Activated gamma-delta T cell treated with anti-CD3 and anti-CD28 coated beads, Interleukin-2, amount 50 U/mL, for 16 hours (primary cell): ENCODE results near the gene C1QTNF8.

Experiments used
- DNase-seq: peaks from one replicate; pipeline ENCODE4 v3.0.0-alpha.2; 2020; ENCODE audit warnings: low read depth

The C1QTNF8 gene, protein sequence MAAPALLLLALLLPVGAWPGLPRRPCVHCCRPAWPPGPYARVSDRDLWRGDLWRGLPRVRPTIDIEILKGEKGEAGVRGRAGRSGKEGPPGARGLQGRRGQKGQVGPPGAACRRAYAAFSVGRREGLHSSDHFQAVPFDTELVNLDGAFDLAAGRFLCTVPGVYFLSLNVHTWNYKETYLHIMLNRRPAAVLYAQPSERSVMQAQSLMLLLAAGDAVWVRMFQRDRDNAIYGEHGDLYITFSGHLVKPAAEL

GRCh38 chr16:1096169-1097082 is at the start of gene C1QTNF8:
C1QTNF8 (minus strand) TSS chr16:1096244; CDS start chr16:1094922, 1,322 bp downstream.
- DNase-seq: no peak

DNA sequence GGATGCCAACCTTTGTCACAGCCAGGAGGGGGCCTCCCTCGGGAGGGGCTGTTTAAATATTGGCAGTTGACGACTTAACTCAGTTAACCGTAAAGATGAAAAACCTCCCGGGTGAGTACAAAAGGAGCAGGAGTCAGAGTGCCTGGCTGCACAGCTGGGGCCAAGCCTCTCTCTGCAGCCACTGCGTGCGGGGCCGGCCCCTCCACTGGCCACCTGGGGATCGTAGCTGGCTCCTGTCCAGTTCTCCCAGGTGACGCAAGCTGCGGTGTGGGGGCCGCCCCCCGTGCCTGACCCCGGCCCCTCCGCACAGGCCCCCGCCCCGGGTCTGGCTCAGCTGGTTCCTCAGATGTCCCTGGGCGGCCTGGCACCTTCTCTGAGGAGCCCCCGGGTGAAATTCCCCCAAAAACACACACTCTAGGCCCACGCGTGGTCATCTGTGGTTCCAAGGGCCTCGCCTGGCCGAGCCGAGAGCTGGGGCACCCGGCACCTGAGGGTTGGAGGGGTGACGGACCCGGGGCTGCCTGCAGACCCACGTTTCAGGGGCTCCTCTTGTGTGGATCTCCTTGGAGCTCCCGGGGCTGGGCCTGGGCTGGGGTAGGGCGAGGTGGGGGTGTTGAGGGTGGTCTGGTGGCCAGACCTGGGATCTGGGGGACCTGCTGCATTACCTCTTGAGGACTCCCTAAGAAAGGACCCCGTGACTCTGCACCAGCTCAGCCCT is 49.5 kb upstream of the C1QTNF8 start:
- DNase-seq: no peak

DNA sequence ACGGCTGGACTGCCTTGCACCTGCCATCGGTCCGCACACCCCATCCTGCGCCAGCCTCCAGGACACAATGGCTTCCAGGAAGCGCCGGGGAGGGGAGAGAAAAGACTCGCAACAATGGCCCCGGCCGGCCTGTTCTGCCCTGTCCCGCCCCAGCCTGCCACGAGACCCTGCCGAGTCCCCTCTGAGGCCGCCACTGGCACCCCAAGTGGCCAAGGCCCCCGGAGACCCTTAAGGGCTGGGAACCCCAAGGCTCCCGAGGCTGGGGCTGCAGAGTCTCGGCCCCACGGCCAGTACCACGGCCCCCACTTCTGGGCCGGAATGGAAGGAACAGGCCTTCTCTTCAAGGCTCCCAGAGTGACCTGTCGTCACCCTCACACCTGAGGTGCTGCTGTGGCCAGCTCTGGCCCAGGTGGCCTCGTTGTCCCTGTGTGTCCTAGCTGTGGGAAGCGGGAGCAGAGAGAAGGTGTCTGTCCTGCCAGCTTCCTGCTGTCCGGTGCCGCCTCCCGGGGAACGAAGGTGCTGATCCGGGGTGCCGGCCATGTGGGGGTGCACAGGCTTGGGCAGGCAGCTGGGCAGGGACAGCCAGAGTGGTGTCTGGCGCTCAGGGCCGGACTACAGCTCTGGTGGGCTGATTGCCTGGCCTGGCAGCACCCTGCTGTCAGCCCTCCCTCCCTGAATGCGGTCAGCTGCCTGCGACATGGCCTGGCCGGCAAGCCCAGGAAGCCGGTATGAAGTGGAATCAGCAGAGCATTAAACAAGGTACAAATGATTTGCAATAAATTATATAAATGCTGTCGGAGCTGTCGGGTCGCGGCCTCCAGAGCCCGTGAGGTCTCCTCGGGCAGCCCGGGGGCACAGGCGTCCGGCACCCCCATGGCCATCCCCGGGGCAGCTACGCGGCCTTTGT is 48.7 kb upstream of the C1QTNF8 start:
- no peak for DNase-seq

- no peak for DNase-seq
Observed at GRCh38 chr16:1143761-1144450, 47.9 kb upstream of the C1QTNF8 start.

DNA sequence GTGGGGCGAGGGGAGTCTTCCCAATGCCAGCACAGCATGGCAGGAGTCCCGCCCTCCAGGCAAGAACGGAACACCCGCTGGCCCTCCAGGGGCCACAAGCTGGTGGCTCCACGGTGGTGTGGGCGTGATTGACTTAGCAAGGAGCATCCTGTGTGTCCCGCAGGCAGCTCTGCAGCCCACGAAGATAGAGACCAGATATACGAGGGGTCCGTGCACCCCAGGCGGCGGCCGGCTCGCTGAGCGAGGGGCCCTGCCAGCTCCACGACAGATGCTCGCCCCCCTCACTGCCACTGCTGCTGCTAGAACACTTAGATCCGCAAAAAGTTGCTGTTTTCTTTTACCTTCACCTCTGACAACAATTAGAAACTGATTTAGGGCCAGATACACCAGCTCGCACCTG is 46.9 kb upstream of the C1QTNF8 start:
- DNase-seq: no peak

DNA sequence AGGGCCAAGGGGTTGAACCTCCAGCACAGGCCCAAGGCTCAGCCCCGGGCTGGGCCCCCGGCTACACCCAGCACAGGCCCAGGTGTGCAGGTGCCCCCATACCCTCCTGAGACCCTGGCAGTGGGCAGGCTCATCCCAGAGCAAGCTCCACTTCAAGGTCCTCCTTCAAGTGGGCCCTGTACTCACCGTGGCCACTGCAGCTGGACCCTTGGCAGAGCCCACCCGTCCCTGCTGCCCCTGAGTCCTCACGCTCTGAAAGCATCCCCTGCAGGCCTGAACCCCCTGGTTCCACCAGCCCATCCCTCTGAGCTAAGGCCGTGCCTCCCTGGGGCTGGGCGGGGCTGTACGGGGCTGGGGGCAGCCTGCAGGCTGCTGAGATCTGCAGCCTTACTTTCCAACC is 45.7 kb upstream of the C1QTNF8 start:
- DNase-seq: no peak

DNA sequence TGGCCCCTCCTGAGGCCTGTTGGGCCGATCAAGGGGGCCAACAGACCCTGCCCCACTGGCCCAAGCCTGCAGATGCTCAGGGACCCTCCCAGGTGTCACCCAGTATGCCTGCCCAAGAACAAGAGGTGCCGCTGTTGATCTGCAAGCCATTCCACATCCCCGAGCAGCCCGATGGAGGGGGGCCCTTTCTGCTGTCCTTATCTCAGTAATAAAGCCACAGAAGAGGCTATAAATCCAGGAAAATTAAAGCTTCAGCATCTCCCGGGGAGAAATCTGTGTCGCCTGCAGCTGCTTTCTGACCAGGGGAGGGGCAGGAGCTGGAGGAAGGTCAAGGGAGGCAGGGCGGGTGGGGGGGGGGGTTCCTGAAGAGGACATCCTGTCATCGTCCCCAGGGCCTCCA is 45.1 kb upstream of the C1QTNF8 start:
- no peak for DNase-seq

DNA sequence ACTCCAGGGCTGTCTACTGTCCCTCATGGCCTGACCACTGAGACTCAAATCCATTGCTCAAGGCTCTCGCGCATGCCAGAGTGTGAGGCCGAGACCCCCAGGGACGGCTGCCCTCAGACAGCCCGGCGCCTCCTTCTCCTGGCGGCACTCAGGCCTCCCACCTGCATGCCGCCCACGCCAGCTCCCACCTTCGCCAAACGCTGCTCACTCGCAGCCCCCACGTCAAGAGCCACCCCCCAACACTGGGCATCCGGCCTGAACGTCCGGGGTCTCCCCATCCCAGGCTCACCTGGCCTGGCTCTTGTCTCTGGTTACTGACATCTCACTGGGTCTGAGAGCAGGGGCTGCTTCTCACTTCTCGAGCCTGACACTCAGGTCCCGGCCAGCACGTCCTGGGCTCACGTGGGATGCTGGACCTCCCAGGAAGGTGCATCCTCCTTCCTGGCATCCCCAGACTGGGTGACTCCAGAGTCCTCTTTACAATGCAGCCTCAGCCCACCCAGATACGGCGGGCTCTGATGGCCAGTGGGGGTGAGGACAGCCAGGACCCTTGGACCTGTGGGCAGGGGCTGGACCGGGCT is 44.6 kb upstream of the C1QTNF8 start:
- DNase-seq: no peak

- no peak for DNase-seq
Observed at GRCh38 chr16:1137604-1138003, 41.6 kb upstream of the C1QTNF8 start.

GRCh38 chr16:1135459-1135825 is 39.4 kb upstream of the C1QTNF8 start:
- DNase-seq: no peak

DNA sequence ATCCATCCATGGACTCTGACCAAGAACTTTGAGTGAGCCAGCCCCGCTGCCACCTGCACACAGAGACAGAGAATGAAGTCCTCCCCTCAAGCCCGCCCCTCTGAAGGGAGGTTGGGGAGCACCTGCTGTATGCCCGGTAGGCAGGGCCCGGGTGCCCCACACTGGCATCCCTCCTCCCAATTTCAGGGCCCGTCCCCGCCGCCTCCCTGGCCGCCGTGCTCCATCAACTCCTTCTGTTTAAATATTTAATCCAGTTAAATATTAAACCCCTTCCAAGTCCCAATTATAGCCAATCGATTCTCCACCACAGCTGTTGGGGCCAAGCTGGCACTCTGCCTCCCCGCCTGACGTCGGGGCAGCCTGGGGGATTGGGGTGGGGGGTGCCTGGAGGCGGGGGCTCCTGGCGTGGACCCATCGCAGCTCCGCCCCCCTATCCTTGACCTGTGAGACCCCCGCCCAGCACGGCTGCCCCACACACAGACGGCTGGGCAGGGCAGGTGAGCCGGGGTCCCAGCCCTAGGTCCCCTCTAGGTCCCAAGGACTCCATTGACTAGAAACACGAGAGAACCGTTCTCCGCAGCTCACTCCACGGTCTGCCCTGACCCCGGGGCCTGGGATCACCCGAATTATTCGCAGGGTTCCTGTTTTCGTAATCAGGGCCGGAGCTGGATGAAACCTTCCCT is 38.9 kb upstream of the C1QTNF8 start:
- no peak for DNase-seq

GRCh38 chr16:1133810-1134520 is 37.9 kb upstream of the C1QTNF8 start:
- DNase-seq: no peak

DNA sequence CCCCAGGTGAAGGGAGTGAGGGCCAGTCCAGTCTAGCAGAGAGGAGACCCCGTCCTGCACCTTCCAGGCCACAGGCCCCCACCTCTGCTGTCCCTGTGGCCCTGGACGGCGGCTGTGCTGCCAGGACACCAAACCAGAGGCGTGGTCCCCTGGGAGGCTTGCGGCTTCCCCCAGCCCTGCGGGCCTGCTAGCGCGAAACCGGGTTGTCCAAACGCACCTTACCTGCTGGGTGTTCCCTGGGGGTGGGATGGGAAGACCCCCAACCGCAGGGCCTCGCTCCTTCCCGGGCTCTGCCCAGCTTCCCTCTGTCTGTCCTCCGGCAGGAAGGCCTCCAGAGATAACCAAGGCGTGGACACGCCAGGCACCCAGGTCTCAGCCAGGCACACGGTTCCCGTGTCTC is 37.2 kb upstream of the C1QTNF8 start:
- no peak for DNase-seq

GRCh38 chr16:1132431-1132830 is 36.4 kb upstream of the C1QTNF8 start:
- DNase-seq: no peak

DNA sequence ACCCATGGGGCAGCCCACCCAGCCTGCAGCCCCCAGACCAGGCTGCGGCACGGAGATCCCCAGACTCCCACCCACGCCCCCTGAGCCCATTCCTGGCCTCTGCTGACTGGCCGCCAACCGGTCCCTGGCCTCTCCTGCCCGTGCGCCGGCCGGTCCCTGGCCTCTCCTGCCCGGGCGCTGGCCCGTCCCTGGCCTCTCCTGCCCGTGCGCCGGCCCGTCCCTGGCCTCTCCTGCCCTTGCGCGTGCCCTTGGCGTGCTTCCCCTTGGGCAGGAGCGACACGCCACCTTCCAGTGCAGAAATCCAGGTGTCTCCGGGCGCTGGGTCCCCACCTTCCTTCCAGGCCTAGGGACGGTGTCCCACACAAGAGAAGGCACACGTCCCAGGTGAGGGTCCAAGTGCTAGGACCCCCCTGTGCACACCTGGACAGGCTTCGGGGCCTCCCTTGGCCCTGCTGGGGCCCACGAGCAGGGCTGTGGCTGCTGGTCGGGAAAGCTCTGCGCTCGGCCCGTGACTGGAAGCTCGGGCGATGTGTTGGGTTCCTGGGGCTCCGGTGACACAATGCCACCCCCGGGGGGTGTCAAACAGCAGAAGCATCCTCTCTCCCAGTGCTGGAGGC is 35.4 kb upstream of the C1QTNF8 start:
- no peak for DNase-seq

GRCh38 chr16:1130382-1130781 is 34.3 kb upstream of the C1QTNF8 start:
- no peak for DNase-seq

- no peak for DNase-seq
Observed at GRCh38 chr16:1129106-1129960, 33.3 kb upstream of the C1QTNF8 start.
